Peyer's patch (tissue), 4 donors: Measurements from ENCODE around the gene C1orf50. TPM values are rescaled to one million over a fixed set of nuclear protein-coding genes. Genes with fewer than 3 reads are reported as not detected.
A peak's percentile ranks its signal among the peaks of the same experiment; 100 is the strongest.

Experiments used
- DNase-seq, 3 donors: peaks; one replicate each; pipeline ENCODE4 v3.0.0-alpha.2; 2017 to 2019
- H3K27ac ChIP-seq, 4 donors: fragments of 200-600 bp; sonication (generic); one replicate each; pipeline ENCODE4 v1.5.1; 2016 to 2019
- H3K27me3 ChIP-seq, 2 donors: fragments of 200-600 bp; sonication (generic); one replicate each; pipeline ENCODE4 v1.5.1; 2019
- H3K36me3 ChIP-seq, 3 donors: fragments of 200-600 bp; sonication (generic); one replicate each; pipeline ENCODE4 v1.5.1; 2016 to 2019
- H3K4me1 ChIP-seq, 4 donors: fragments of 200-600 bp; sonication (generic); one replicate each; pipeline ENCODE4 v1.5.1; 2016 to 2019
- H3K4me3 ChIP-seq, 4 donors: fragments of 200-600 bp; sonication (generic); 1 replicate in 3 of 4; 2 replicates in 1 of 4; pipeline ENCODE4 v1.5.1; 2016 to 2019; ENCODE audit warnings: mild to moderate bottlenecking in 1 of 4
- H3K9me3 ChIP-seq, 4 donors: fragments of 200-600 bp; sonication (generic); one replicate each; pipeline ENCODE4 v1.5.1; 2016 to 2019; ENCODE audit warnings: mild to moderate bottlenecking in 1 of 4
- CTCF ChIP-seq, 6 experiments: fragments of 450-650 bp in 4 of 6; fragments of 200-600 bp in 2 of 6; sonication (generic) in 1 of 6; IDR thresholded peaks; one replicate each; pipeline ENCODE4 v1.5.1; 2017 to 2019; ENCODE audit warnings: antibody characterized with exemption in 6 of 6, mild to moderate bottlenecking in 3 of 6, moderate library complexity in 1 of 6
- POLR2A ChIP-seq, 2 donors: fragments of 450-650 bp; IDR thresholded peaks; one replicate each; pipeline ENCODE4 v1.5.1; 2017; ENCODE audit warnings: antibody characterized with exemption in 2 of 2, mild to moderate bottlenecking in 2 of 2, moderate library complexity in 2 of 2
- total RNA-seq, 4 donors: library from RNA; depleted of rRNA; stranded (reverse); fragments of >200 nt; gene quantifications; one replicate each; pipeline ENCODE4 v1.1.0, GENCODE V29; 2016

C1orf50 gene
- total RNA-seq, 4 donors from 2014 or later = 1.7 to 11.6 (median 4.4) TPM

- Histone ChIP-seq H3K4me3 (no peak overlapping the region), H3K27ac (no peak overlapping the region), H3K36me3 (no peaks in the 10 kb centered on the region), H3K4me1 (peaks cover 0 to 10% (median 0%) of the 10 kb centered on the region in 4 donors), H3K27me3 (no peaks in the 10 kb centered on the region), H3K9me3 (no peaks in the 10 kb centered on the region)
- TF ChIP-seq POLR2A (IDR thresholded peaks at IDR 0.05) (no peak), CTCF (IDR thresholded peaks at IDR 0.05) (no peak)
- no peak for DNase-seq
Observed at GRCh38 chr1:42740851-42741580, 26.0 kb upstream of the C1orf50 start.

GRCh38 chr1:42741706-42742105, 25.3 kb upstream of the C1orf50 start:
- Histone ChIP-seq H3K27me3 (no peaks in the 10 kb centered on the region), H3K4me3 (no peak overlapping the region), H3K9me3 (no peaks in the 10 kb centered on the region), H3K4me1 (peaks cover 0 to 3% (median 0%) of the 10 kb centered on the region in 4 donors), H3K36me3 (peaks cover 0 to 5% (median 0%) of the 10 kb centered on the region in 3 donors), H3K27ac (no peak overlapping the region)
- no peak for DNase-seq
- no peak for TF ChIP-seq CTCF (IDR thresholded peaks at IDR 0.05)
- TF ChIP-seq POLR2A (IDR thresholded peaks at IDR 0.05) = no peak

- DNase-seq = no peak
- H3K27ac ChIP-seq = no peak overlapping the region
Observed at GRCh38 chr1:42742141-42742540, 24.9 kb upstream of the C1orf50 start.

GRCh38 chr1:42742617-42743316, 24.3 kb upstream of the C1orf50 start:
- H3K36me3 ChIP-seq = peaks cover 0 to 5% (median 0%) of the 10 kb centered on the region in 3 donors
- H3K4me3 ChIP-seq = no peak overlapping the region
- H3K9me3 ChIP-seq = no peaks in the 10 kb centered on the region
- no peaks in the 10 kb centered on the region for H3K4me1 ChIP-seq
- peak in 1 of 3 donors; percentile 22 for DNase-seq
- no peaks in the 10 kb centered on the region for H3K27me3 ChIP-seq
- TF ChIP-seq POLR2A (IDR thresholded peaks at IDR 0.05) (no peak), CTCF (IDR thresholded peaks at IDR 0.05) (no peak)
- H3K27ac ChIP-seq = no peak overlapping the region

More at GRCh38 chr1:42742141-42742540, 24.9 kb upstream of the C1orf50 start:
- no peaks in the 10 kb centered on the region for H3K9me3 ChIP-seq
- TF ChIP-seq POLR2A (IDR thresholded peaks at IDR 0.05) = no peak
- no peak for TF ChIP-seq CTCF (IDR thresholded peaks at IDR 0.05)
- H3K4me1 ChIP-seq = no peaks in the 10 kb centered on the region
- H3K27me3 ChIP-seq = no peaks in the 10 kb centered on the region
- no peak overlapping the region for H3K4me3 ChIP-seq
- peaks cover 0 to 5% (median 0%) of the 10 kb centered on the region in 3 donors for H3K36me3 ChIP-seq

GRCh38 chr1:42743317-42744147, 23.5 kb upstream of the C1orf50 start:
- Histone ChIP-seq H3K27ac (no peak overlapping the region), H3K36me3 (peaks cover 0 to 8% (median 0%) of the 10 kb centered on the region in 3 donors), H3K4me3 (no peak overlapping the region), H3K27me3 (no peaks in the 10 kb centered on the region), H3K9me3 (no peaks in the 10 kb centered on the region), H3K4me1 (no peaks in the 10 kb centered on the region)
- TF ChIP-seq POLR2A (IDR thresholded peaks at IDR 0.05) = no peak
- TF ChIP-seq CTCF (IDR thresholded peaks at IDR 0.05) = no peak
- DNase-seq = peak in 1 of 3 donors; percentile 21
